GM18508 (cell line): Measurements from ENCODE around the gene SORBS1.

Experiments
- ATAC-seq: cut with Tn5 transposase; IDR thresholded peaks from one replicate; pipeline ENCODE4 v1.9.1; 2021; ENCODE audit warnings: moderate number of reproducible peaks; ENCODE audit not compliant: insufficient read depth, unreplicated experiment

The SORBS1 gene

GRCh38 chr10:95561177-95561863 lies at the start of gene SORBS1:
Gene SORBS1, minus strand, starts transcription at chr10:95561371. Its CDS starts 120,236 bp downstream, at chr10:95441135.
- ATAC-seq, result peak; percentile 95

- no peak for ATAC-seq
Measured at GRCh38 chr10:95610727-95611126, 49.6 kb upstream of the SORBS1 start.

- no peak for ATAC-seq
Measured at GRCh38 chr10:95606922-95607321, 45.8 kb upstream of the SORBS1 start.

GRCh38 chr10:95605163-95605562 lies 44.0 kb upstream of the SORBS1 start:
- no peak for ATAC-seq

GRCh38 chr10:95604630-95605029 lies 43.5 kb upstream of the SORBS1 start:
- no peak for ATAC-seq

GRCh38 chr10:95602382-95602781 lies 41.2 kb upstream of the SORBS1 start:
- ATAC-seq, result no peak

- no peak for ATAC-seq
Measured at GRCh38 chr10:95601116-95601719, 40.0 kb upstream of the SORBS1 start.

- no peak for ATAC-seq
Measured at GRCh38 chr10:95600158-95600557, 39.0 kb upstream of the SORBS1 start.

GRCh38 chr10:95597788-95598187 lies 36.6 kb upstream of the SORBS1 start:
- ATAC-seq, result no peak

GRCh38 chr10:95588025-95588424 lies 26.9 kb upstream of the SORBS1 start:
- ATAC-seq, result no peak

GRCh38 chr10:95579835-95580535 lies 18.8 kb upstream of the SORBS1 start:
- no peak for ATAC-seq

GRCh38 chr10:95579292-95579691 lies 18.1 kb upstream of the SORBS1 start:
- no peak for ATAC-seq

- no peak for ATAC-seq
Measured at GRCh38 chr10:95578619-95579018, 17.4 kb upstream of the SORBS1 start.

- ATAC-seq, result no peak
Measured at GRCh38 chr10:95574649-95575365, 13.6 kb upstream of the SORBS1 start.

GRCh38 chr10:95573964-95574604 lies 12.9 kb upstream of the SORBS1 start:
- no peak for ATAC-seq

- ATAC-seq, result no peak
Measured at GRCh38 chr10:95573527-95573926, 12.4 kb upstream of the SORBS1 start.

- no peak for ATAC-seq
Measured at GRCh38 chr10:95572131-95572820, 11.1 kb upstream of the SORBS1 start.

- ATAC-seq, result no peak
Measured at GRCh38 chr10:95571390-95571789, 10.2 kb upstream of the SORBS1 start.

- ATAC-seq, result no peak
Measured at GRCh38 chr10:95569368-95569767, 8.2 kb upstream of the SORBS1 start.
